ENCODE measurements around the gene PSMB7.

GRCh38 chr9:124452841-124453585, 37.8 kb upstream of the PSMB7 start:
- no peak for TF ChIP-seq ELK4 (IDR thresholded peaks at IDR 0.05; ENCODE audit: borderline replicate concordance, low read depth, low read length)
- no peak for TF ChIP-seq CTCF (tag by site-specific recombination; IDR thresholded peaks at IDR 0.05)
- no peak for TF ChIP-seq OVOL3 (tag by site-specific recombination; IDR thresholded peaks at IDR 0.05)

Measured in HEK293 (cell line).